ENCODE data around the gene TRIM67.

TRIM67 gene

DNA sequence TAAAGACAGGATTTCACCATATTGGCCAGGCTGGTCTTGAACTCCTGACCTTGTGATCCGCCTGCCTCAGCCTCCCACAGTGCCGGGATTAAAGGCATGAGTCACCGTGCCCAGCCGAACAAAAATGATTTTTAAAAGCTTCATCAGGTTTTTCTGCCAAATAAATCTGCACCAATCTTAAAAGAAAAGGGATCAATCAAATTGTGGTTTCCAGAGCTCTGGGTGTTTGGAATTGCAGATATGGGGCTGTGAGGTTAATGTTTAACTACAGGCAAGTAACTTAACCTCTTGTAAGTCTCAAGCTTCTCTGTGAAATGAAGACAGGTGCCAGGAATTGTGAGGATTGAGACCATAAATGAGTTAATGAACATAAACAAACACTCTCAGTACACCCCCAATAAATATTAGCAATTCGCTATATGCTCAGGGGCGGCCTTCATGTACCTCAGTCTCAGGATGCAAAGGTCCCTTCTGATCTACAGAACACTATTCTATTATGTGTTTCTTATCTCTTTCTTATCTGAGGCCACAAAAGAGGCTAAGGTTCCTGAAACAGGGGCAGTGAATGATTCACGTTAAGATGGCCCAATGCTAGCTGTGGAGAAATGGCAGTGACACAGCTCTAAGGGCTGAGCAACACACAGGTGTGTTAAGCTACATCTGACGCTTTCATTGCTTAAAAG, 72.0 kb downstream of the TRIM67 start:
- DNase-seq (ENCODE audit: low spot score), result no peak

DNA sequence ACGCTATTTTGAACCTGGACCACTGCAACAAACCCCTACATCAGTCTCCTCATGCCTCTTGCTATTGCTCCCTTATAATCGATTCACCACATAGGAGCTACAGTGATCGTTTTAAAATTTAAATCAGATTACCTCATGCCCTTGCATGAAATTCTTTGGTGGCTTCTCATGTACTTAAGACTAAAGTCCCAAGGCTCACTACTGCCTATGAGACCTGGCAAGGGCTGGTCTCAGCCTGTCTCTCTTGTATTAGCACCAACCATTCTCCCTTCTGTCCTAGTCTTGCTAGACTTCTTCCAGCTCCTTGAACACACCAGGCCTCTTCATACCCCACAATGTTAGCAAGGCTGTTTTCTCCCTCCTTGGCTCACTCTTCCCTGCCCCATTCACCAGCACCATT, 72.6 kb downstream of the TRIM67 start:
- no peak for DNase-seq (ENCODE audit: low spot score)

DNA sequence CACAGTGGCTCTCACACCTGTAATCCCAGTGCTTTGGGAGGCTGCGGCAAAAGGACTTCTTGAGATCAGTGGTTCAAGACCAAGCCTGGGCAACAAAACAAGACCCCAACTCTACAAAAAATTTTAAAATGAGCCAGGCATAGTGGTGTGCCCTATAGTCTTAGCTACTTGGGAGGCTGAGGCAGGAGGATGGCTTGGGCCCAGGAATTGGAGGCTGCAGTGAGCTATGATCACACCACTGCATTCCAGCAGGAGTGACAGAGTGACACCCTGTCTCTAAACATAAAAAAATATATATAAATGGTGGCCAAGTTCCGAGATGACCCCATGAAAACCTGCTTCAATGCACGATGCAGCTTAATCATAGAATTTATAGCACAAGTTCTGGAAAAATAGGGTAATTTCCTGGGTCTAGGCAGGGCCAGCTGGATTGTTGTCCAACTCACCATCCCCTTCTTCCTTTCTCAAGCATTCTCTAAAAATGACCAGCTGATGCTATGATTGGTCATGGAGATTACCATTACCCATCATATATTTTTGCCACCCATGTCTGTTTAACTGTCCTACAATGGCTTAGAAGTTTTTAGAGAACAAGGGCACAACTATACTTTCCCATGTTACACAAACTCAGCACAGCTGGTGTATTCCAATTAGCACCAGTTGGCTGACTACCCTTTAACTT, 73.8 kb downstream of the TRIM67 start:
- no peak for DNase-seq (ENCODE audit: low spot score)

DNA sequence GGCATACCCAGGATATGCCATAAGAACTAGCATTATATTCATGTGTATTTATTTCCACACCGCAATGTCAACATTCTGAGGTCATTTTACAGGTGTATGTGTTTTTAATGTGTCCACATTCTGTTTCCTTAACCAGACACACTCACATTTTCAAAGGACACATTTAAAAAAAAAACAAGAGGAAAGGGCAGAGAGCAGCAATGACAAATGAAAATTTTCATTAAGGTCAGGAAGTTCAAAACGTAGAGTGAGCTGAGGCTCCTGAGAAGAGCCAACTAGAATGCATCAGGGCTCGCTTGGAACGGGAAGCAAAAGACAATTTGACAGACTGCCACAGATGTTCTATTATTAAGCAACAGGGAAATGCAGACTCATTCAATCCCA, 74.3 kb downstream of the TRIM67 start:
- DNase-seq (ENCODE audit: low spot score), result no peak

DNA sequence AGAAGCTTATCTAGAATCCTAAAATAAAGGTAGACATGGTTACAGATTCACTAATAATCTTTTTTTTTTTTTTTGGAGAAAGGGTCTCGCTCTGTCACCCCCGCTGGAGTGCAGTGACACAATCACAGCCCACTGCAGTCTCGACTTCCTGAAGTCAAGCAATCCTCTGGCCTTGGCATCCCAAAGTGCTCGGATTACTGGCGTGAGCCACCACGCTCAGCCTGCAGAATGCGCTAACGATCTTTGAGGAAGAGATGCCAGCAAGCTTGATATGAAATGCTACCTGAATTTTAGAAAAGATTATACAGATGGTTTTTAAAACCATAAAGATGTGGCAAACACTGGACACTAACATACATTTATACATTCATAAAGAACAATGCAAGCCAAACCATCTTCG, 75.1 kb downstream of the TRIM67 start:
- DNase-seq (ENCODE audit: low spot score), result no peak

DNA sequence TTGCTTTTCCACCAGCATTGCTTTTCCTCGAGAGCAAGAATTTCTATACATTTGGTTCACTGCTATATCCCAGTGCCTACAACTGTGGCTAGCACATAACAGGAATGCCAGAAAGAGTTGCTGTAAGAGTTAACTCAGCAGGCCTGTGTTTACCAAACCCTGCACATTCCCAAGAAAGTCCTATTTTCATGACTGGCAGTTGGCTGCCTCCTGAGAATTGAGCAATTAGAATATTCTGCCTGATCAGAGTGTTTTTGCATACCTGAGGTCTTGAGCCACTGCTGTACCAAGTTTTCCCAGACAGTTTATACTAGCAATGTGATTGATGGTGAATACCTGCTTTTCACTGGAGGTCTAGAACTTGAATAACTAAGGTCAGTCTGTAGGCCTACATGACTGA, 76.4 kb downstream of the TRIM67 start:
- DNase-seq (ENCODE audit: low spot score), result no peak

DNA sequence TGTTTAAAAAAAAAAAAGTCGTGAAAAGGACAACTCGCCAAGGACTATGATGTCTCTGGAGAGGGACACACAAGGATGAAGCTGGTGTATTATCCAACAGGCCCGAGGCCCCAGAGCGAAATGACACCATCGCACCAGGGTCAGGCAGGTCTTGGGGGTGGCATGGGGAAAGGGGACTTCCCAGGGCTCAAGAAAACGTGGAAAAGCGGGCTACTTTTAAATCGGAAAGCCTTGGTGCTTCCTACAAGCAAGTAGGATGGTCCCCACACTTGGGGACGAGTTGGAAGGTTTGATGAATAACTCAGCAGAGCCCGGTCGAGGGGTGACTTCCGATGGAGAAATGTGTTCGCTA, 78.6 kb downstream of the TRIM67 start:
- DNase-seq (ENCODE audit: low spot score), result peak; percentile 31

DNA sequence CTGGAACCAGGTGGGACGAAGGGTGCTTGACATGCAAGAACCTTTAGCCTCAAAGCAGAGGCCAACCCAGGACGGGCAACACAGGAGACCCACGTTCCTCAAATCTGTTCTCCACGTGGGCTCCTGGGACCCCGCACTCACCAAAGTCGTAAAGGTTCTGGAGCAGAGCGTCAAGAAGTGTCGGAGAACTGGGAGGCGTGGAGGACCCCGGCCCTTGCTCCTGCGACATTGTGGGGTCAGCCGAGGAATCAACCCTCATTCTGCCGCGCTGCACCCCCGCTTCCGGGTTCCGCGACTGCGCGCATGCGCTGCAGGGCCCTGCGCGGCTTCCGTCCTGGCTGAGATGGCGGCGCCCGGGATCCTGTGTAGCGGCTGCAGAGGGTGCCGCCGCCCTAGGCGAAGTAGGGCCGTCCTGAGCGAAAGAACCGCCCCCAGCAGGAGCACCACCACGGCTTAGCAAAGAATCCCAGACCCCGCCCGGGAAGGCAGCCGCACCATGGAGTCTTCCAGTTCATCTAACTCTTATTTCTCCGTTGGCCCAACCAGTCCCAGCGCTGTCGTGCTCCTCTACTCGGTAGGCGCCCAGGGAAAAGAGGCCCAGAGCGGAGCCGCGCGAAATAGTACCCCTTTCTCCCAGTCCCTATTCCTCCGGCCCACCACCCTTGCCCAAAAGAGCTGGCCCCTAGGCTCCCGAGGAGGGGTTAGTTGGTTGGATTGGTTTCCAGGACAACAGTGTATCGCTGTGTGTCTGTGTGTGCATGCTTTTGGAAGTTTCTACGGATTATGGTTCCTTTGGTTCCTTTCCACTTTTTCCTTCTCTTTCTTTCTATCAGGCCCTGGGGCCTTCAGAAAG, 79.3 kb downstream of the TRIM67 start, which contains the start of gene GNPAT:
GNPAT (plus strand) TSS at position 330 of the 853 bp plus-strand sequence; CDS start at position 497, 167 bp downstream.
- peak; percentile 99 for DNase-seq (ENCODE audit: low spot score)

DNA sequence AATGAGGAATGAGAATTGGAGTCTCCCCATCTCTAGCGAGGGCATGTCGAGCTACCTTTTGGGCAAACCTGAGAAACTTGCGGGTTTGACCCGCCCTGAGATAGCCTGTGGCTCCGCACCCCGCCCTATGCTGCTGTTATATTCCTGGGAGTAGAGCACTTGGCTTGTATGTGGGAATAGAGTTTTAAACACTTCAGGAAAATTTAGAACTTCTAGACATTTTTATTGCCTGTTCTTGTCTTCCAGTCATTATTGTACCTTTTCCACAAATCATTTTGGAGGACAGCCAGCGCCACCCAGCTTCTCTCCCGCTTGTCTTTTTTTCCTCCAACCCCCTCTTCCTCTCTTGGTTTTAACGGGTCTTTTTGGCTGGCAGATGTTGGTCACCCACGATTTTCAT, 79.9 kb downstream of the TRIM67 start:
- peak; percentile 39 for DNase-seq (ENCODE audit: low spot score)

DNA sequence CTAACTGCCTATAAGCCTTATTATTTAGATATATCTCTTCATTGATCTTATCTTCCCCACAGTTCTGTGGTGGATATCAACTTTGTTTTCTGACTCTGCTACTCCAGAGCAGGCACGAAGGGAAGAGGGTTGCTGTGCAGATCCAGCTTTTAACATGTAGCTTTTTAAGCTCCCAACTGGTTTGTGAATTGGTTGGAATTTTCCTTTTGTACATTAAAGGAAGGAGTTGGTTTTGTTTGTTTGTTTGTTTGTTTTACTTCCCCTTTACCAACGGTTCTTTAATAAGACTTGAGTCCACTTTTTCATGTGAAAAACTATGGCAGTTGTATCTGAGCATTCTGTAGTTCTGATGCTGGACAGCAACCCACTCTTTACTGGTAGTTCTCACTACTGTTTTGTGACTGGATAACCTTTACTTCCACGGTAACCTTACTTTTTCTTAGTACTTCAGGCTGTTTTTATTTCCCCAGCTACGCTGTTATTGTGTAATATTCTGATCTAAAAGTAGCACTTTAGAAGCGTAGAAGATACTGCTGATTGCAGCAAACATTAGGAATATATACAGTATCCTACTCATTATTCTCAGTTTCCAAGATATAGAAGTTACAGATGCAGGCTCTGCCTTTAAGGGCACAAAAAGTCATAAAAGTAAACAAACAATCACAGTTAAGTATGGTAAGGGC, 80.8 kb downstream of the TRIM67 start:
- DNase-seq (ENCODE audit: low spot score), result peak; percentile 30

DNA sequence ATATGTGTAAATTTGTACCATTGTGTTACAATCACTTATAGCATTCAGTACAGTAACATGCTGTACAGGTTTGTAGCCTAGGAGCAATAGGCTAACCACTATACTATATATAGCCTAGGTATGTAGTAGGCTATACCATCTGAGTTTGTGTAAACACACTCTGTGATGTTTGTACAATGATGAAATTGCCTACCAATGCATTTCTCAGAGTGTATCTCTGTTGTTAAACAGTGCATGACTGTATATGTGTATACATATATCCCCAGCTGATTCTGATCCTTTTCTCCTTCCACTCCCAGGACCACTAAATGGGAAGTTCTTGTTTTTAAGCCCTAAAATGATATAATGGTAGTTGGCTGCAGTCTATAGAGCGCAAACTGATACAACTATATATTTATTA, 86.9 kb downstream of the TRIM67 start:
- DNase-seq (ENCODE audit: low spot score), result no peak

DNA sequence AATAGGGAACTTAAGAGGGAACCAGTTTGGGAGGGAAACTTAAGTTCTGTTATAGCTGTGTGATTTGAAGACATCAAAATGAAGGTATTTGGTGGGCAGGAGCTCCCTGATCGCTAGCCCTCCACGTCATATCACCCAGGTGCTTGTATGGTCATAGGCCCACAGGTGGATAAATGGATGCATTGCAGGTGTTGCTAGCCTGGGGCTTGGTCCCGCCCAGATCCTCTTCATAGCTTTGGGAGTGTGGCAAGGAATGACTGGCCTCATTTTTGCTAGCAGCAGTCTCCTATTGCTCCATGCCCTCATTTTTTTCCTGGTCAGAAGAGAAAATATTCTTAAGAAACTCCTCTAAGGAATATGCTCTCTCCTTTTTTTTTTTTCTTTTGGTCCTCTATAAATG, 90.5 kb downstream of the TRIM67 start:
- DNase-seq (ENCODE audit: low spot score), result no peak

DNA sequence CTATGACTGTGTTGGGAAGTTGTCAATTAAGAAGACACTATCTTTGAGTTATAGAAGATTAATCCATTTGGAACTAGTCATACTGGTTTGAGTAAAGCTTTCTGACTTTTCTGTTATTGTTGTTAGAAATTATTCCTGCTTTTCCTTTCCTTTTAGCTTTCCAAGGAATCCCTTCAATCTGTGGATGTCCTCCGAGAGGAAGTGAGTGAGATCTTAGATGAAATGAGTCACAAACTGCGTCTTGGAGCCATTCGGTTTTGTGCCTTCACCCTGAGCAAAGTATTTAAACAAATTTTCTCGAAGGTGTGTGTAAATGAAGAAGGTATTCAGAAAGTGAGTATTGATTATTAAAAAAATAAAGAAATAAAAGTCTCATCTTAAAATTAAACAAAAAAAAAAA, 98.5 kb downstream of the TRIM67 start:
- no peak for DNase-seq (ENCODE audit: low spot score)

DNA sequence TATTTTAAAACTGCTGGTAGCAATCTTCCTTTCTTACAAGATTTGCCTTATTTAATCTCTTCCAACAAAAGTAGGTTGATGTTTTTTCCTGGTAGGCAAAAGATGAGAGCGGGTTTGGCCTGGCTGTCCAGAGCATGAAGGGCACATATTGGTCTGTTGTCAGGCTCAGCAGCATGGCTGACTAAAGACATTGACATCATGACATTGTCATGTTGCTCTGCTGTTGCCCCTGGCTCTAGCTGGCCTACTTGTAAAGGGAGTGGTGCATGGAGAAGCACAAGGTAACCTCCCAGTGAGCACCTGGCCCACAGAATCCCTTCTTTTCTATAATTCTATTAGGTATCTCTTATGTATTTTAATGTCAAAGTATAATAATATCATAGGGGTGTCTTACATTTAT, 102.8 kb downstream of the TRIM67 start:
- no peak for DNase-seq (ENCODE audit: low spot score)

DNA sequence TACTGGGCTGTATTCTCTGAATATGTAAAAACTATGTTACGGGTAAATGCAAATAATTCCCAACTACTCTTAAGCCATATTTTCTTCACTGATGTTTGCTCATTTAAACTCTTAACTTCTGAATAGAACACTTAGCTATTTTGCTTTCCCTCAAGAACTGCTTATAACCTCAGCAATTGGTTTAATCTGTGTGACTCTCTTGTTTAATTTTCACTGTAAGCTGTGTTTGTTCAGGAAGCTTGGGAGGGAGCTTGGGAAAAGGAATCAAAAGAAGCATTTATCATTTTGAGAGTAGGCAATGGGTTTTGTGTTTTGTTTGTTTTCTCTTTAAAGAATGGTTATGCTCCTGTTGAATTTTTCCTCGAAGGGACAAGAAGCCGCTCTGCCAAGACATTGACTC, 103.5 kb downstream of the TRIM67 start:
- no peak for DNase-seq (ENCODE audit: low spot score)

DNA sequence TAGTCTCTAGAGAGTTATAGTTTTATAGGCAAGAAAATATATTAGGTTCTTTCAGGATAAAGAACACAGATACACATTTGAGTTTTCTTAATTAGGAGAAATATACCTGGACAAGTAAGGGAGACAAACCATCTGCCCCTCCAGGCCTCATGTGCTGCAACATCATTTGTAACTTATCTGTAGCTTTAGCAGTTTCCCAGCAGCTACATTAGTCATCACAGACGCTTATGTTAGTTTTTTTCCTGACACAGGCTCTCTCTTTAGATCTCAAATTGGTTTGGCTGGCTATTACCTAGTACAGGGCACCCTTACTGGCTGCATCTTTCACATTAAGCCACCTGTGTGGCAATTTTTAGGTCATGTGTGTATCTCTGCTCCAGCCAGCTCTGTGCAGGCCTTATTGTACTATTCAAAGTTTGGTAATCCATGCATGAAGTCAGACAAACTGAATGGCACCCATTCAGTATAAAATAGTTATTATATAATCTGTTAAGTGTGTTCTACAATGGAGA, 105.0 kb downstream of the TRIM67 start:
- DNase-seq (ENCODE audit: low spot score), result no peak

Measured in AG20443 (cell line).